NCI-H2081 (cell line): ENCODE measurements around the gene TIMM22.

ENCODE experiments used
- DNase-seq, 2 experiments: peaks; one replicate each; lab custom pipeline; 2025; lab: John Stamatoyannopoulos, UW

The TIMM22 gene

DNA sequence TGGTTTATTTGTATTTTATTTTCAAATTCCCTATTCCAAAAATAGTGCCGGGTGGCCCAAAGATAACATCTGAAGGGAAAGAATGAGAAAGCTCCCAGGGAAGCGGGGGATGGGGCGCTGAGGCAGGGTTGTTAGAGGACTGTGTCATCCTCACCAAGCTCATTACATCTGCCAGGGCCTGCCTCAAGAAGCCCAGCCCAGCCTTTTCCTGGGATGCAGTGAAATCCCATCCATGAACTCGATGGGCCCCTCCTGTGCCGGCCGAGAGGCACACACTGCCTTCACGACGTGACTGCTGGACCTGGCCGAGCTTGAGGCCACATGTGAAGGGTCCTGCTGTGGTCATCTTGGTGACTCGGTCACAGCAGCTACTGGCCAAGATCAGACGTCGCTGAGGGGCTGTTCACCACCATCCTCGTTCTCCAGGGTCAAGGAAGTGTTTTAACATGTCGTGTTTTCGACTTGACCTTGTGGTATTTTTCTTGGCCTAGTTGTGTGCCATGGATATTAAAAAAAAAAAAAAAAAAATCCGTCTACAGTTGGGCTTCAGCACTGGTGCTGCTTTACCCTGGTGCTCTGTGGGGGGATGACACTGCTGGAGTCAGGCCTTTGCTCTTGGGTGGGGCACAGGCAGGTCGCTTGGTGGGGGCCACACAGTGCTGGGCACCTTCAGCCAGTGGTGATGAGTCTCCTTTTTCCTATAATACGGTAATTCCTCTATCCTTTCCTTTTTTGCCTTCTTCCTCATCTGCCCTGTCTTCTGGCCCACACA is 4.9 kb downstream of the TIMM22 start:
- DNase-seq = no peak

DNA sequence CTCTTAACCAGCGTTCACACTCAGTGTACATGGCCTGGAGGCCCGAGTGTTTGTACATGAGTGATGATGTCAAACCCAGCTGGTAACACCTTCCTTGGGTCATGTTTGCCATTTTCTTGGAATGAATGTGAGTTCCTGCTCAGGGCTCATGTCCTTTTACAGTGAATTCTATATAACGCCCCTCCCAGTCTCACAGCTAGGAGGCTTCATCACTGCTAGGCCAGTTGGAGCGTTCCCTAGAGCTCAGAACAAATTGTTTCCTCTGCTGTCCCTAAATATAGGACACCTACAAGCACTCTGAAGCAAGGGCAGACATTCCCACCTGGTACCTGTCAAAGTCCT is 5.5 kb downstream of the TIMM22 start:
- DNase-seq = no peak

- DNase-seq = peak; percentile 43 to 76
Measured at GRCh38 chr17:1002771-1003555, 6.0 kb downstream of the TIMM22 start.

- no peak for DNase-seq
Measured at GRCh38 chr17:1003633-1003971, 6.7 kb downstream of the TIMM22 start.

DNA sequence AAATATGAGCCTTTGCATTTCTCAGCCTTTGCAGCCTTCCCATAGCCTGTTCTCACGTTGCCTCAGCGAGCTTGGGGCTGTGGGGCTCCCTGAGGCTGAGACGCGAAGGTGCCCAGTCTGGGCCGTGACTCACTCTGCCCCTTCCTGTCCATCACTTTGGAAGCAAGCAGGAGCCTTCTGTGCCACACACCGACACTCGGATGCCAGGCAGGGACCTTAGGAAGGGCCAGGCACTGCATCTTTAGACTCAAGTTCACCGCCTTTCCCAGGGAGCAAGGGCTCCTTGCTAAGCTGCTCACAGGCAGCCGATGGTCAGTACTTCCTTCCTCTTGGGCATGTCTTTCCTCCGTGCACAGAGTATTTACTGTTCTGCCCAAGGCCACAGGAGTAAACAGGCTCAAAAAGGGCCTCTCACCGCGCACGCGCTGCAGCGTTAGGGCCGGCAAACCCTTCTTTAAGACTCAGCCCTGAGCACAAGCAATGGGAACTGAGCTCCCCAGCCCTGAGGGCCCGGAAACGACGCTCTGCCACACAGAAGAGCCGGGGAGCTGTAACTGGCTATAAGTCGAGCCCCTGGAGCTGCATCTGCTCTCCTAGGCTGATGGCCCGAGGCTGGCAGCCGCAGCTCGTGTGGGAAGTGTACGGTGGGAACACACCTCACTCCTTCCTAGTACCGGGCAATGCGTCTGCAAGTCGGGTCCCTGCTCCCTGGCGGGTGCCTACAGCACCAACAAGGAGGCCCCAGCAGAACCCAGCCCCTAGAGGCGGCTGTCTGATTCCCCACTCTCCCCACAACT is 7.2 kb downstream of the TIMM22 start:
- DNase-seq = no peak

DNA sequence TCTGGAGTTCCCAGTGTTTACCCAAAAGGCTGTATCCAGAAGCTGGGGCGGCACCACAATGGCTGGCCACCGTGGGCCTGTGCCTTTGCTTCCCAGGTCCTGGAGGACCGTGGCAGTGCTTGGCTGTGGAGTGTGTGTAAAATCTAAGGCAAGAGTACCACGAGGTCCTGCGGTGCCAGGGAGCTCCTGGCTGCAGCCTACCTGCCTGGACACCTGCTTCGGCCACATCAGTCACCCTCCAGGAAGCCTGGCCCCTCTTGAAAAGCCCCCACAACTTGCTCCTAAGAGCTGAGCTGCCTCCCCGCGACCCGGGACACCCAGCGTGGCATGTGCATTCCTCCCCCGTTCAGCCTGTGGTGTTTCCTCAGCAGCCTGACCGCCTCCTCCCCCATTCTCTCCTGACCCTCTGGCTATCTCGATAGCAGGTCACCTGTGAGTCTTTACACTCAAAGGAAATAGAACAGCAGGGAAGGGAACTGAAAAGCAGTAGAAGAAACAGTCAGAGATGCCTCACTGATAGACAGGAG is 7.9 kb downstream of the TIMM22 start:
- DNase-seq = no peak

GRCh38 chr17:1005361-1005946 is 8.5 kb downstream of the TIMM22 start:
- DNase-seq = peak; percentile 47 to 74

DNA sequence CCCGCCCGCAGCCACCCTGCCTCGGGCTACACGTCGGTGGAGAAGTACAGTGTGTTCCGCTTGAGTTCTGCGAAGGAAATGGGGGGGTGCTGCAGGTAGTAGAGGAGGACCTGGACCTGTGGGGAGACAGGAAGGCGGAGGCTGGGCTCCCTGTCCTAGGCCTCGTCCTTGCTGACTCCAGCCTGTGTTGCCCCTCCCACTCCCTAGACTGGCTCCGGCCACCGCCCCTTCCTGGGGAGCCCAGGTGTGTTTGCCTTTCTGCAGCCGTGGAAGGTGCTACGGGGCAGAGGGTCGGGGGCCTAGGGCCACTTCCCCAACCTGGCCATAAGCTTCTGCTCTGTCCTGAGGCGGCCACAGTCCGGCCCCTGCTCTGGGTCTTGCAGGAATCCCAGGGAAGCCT is 9.1 kb downstream of the TIMM22 start:
- peak in 1 of 2 experiments; percentile 28 for DNase-seq

DNA sequence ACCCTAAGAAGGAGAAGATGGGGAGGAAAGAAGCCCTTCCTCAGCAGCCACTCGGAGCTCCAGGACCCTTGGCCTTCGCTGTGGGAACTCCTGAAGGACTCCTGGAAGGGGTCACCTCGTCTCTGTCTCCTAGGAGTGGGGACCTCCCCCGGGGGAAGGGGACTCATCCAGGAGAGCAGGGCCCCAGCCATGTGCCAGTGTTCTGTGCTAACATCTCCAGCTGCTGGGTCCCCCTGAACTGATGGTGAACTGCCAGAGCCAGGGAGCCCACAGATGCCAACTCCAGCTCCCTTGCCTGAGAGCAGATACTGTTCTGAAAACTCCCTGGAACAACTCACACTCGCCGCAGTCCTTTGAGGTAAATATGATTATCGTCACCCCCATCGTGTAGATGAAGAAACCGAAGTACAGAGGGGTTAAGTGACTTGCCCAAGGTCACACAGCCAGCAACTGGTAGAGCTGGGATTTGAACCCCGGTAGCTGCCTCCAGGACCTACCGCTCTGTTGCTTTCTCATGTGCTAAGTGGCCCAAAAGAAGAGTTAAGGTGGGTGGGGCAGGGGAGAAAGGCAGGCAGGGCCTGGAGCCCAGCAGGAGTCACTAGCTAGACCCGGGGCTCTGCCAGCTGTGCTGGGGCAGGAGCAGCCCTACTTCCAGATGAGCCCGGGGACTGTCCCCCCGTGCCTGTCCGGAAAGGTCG is 10.5 kb downstream of the TIMM22 start:
- DNase-seq = no peak

GRCh38 chr17:1008008-1008761 is 11.3 kb downstream of the TIMM22 start:
- DNase-seq = no peak

GRCh38 chr17:1009229-1010085 is 12.5 kb downstream of the TIMM22 start:
- DNase-seq = no peak

DNA sequence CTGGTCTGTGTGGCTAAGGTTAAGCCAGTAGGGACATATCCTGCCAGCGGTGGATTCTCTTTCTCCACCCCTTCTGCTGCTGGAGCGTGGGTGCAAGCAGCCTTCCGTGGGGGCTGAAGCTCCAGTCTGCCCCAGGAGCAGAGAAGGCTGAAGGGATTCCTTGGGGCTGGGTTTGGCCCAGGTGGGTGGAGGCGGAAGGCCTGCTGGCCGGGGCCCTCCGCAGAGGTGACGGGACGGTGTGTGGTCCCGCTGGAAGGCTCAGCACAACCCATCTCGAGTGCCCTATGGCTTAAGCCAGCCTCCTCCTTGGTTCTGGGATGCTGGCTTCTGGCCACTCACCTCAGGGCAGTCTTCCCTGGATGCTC is 13.1 kb downstream of the TIMM22 start:
- DNase-seq = no peak

GRCh38 chr17:1010586-1010985 is 13.7 kb downstream of the TIMM22 start:
- no peak for DNase-seq

DNA sequence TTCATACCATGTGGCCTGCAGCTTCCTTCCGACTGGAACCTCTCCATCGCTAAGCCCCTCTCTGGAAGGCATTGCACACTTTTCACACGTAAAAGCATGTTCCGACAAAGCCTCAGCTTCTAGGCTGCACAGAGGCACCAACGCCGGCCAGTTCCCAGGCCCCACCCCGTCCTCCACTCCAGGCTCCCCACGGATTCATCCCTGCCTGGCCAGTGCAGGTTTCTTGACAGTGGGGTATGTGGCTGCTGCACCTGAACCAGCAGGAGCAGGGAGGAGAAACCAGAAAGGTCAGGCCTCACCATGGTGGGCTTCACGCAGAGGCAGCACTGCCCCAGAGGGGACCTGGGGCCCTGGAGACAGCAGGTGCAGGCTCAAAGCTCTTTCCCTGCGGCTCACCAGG is 14.2 kb downstream of the TIMM22 start:
- DNase-seq = no peak

- DNase-seq = no peak
Measured at GRCh38 chr17:1011760-1012735, 15.1 kb downstream of the TIMM22 start.

DNA sequence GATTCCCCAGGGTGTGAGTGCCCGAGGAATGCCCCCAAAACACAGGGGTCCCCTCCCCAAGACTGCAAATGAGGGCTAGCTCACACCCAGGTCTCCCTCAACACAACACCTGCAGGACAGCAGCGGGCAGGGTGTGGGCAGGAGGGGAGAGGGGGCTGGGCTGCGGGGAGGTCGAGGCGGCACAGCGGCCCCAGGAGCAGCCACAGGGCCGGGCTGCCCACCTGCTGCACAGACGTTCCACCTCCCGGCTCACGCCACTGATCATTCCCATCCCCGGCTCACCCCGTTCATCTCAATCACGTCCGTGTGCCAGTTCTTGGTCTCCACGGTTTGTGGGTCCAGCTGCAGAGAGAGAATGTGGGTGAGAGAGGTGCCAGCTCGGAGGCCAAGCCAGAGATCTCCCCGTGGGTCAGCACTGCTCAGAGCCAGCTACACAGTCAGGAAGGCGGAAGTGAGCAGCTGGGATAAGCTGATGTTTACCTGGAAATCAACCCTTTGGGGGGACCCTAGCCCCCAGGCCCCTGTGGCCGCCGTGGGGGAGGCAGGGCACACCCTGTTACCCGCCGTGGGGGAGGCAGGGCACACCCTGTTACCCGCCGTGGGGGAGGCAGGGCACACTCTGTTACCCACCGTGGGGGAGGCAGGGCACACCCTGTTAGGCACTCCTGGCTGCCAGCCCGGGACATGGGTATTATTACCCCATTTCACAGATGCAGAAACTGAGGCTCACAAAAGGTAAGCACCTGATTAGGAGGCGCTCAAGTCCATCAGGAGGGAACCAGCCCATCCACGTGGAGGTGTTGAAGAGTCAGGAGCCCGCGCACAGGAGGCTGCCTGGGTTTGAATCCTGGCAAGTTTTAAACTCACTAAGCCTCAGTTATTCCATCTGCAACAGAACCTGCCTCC is 16.1 kb downstream of the TIMM22 start:
- DNase-seq = no peak

- no peak for DNase-seq
Measured at GRCh38 chr17:1013729-1014090, 16.8 kb downstream of the TIMM22 start.

- DNase-seq = no peak
Measured at GRCh38 chr17:1018547-1018946, 21.6 kb downstream of the TIMM22 start.
